Activated CD8-positive, alpha-beta memory T cell treated with anti-CD3 and anti-CD28 coated beads, Interleukin-2, amount 50 U/mL, for 48 hours (primary cell): ENCODE data around the gene SAMD4B.
"Not testable (repeated sequence)": the region's sequence is repeated elsewhere in the genome, so short reads cannot be mapped to it uniquely, and the experiment has no call there.

Source experiments
- DNase-seq: peaks from one replicate; pipeline ENCODE4 v3.0.0-alpha.2; 2020

SAMD4B gene

GRCh38 chr19:39310558-39311311 is 31.5 kb upstream of the SAMD4B start:
- DNase-seq: no peak

DNA sequence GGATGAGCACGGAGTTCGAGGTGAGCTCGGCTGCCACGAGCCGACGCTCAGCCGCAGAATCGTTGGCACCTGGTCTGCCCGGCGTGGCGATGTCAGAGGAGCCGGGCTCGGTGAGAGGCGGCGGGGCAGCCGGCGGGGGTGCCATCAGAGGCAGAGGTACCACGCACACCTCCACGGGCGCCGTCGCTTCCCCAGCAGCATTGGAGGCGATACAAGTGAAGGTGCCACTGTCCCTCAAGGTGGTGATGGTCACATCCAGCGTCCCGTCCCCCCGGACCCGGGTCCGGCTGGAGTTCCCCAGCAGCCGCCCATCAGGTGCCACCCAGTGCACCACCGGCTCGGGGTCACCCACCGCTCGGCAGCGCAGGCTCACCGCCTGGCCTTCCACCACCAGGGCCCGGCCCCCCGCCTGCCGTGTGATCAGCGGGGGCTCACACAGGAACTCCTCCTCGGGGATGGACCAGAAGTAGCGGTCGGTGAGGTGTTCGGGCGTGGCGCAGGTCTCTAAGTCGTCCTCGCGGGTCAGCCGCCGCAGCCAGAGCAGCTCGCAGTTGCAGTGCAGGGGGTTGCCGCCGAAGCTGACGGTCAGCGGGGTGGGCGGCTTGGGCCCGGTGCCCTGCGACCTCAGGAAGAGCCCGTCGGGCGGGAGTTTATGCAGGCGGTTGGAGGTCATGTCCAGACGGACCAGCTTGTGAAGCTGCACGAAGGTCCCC is 28.0 kb upstream of the SAMD4B start:
- DNase-seq: no peak

- no peak for DNase-seq
Measured at GRCh38 chr19:39315933-39316332, 26.3 kb upstream of the SAMD4B start.

- no peak for DNase-seq
Measured at GRCh38 chr19:39316627-39317321, 25.4 kb upstream of the SAMD4B start.

- no peak for DNase-seq
Measured at GRCh38 chr19:39317476-39317875, 24.7 kb upstream of the SAMD4B start.

DNA sequence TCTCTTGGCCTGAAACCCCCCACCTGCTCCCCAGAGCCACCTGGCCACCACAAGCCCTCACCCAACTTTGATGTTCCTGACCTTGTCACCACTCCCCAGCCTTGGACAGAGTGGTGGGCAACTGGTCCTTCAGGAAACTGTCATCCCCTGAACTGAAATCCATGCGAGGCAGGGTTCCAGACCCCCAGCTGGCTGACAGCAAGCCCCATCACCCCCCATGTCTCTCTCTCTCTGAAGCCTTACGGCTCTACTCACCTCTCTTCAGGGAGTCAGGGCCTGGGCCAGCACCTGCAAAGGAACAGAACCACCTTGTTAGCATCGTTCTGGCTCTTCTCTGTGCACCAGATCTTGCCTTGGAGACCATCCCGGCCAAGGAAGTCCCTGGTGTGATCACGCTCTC is 24.1 kb upstream of the SAMD4B start:
- no peak for DNase-seq

DNA sequence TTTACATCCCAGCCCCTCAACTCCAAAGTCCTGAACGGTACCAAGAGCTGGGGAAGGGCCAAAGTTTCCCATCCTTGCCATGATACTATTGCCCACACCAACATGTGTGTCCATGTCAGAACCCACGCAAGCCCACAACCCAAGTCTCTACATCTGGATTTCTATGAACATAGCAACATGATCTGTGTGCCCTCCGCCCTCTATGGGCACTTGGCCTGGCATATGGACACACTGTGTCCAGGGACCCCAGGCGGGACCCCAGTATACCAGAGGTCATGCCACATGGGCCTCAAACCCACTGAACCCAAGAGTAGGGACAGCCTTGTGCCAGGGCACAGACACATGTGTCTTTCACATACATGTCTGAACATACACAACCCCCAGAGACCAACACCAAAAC is 23.5 kb upstream of the SAMD4B start:
- no peak for DNase-seq

GRCh38 chr19:39319098-39319891 is 22.9 kb upstream of the SAMD4B start:
- no peak for DNase-seq

- no peak for DNase-seq
Measured at GRCh38 chr19:39319892-39320248, 22.4 kb upstream of the SAMD4B start.

DNA sequence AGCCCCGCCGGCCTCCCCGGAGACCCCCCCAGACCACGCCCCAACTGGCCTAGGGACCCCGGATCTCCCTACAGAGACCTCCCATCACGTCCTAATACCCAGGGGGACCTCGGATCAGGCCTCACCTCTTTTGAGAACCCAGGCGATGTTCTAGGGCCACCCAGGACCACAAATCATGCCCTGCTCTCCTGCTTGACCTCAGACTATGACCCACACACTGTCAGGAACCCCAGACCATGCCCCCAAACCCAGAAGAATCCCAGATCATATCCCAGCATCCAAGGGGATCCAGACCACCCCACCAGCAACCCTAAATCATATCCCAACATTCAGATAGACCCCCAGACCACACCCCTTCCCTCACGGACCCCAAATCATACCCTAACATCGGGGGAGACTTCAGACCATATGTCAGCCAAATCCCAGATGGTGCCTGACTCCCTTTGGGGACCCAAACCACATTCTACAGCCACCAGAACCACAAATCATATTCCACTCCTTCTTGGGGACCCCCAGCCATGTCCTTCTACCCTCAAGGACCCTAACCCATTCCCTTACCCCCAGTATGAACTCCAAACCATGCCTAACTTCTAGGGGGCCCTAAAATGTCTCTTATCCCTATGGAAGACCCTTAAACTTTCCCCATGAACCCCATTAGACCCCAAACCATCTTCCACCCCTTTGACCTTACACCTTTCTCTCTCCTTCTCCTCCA is 20.9 kb upstream of the SAMD4B start:
- no peak for DNase-seq

DNA sequence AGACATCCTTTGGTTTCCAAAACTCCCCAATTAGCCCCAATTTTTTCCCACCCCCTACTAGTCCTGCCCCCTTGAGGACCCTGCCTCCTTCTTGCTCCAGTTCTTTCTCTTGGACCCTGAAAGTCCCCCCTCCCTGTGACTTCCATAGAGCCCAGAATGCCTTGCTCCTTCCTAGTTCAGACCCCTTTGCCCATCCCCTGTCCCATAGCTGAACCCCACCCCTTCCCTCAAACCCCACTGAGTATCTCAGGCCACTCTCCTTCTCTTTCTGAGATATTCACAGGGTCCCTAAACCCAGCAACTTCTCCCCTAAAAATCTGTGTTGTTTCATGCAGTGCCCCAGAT is 20.4 kb upstream of the SAMD4B start:
- no peak for DNase-seq

GRCh38 chr19:39324242-39324842 is 17.9 kb upstream of the SAMD4B start:
- DNase-seq: no peak

DNA sequence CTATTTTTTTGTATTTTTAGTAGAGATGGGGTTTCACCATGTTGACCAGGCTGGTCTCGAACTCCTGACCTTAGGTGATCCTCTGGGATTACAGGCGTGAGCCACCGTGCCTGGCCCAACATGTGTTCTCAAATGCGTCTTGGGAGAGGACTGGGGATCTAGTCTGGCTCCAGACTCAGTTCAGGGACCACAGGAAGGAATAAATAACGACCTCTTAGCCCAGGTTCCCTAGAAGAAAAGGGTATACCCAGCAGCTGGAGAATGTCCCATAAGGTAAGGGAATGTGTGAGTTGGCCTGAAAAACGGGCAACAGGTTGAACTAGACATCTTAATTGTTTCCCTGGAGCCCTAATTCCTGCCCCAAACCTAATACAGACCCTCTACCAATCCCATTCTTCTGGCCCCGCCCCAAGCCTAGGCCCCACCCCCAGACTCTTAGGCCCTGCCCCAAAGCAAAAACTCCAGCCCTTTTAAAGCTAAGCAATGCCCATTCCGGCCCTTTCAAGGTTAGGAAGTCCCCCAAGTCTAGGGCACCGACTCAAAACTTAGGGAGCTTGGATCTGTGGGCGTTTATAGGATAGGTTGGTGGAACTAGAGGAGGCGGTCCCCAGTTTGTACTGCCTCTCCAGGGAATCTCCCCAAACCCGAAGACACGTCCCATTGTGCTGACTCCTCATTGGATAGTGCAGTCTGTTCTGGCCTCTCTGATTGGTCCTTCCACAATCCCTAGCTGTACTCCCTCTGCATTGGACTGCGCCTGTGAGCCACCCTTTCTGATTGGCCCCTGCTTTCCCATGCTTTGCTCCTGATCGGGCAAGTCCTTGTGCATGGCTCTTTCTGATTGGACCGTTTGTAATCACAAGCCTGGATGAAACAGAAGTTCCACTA is 16.2 kb upstream of the SAMD4B start:
- no peak for DNase-seq

DNA sequence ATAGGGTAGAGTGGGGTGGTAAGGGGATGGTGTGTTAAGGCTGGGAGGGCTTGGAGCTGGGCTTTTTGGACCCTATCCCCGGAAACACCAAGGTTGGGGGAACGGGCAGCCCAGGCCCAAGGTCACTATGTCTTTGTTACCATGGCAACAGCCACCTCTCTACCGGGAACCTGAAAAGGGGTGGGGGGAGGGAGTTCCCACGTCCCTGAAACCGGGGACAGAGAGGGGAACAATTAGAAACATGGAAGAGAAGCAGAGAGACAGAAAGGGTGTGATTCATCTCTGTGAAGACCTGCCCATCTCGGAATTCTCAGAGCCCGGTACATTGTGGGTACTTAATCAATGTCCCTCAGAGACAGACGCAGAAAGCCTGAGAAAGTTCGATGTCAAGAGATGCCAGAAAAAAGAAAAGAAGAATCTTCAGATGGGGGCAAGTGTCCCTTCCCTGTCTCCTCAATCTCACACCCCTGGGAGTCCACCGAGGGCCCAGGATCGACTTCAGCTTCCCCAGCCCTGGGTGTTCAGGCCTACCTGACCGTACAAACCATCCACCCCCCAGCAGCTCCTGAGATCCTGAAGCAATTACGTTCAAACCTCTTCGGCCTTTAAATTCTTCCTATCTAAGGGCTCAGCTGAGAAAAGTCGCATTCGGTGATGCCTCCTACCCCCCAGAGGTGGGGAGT is 14.7 kb upstream of the SAMD4B start:
- no peak for DNase-seq

DNA sequence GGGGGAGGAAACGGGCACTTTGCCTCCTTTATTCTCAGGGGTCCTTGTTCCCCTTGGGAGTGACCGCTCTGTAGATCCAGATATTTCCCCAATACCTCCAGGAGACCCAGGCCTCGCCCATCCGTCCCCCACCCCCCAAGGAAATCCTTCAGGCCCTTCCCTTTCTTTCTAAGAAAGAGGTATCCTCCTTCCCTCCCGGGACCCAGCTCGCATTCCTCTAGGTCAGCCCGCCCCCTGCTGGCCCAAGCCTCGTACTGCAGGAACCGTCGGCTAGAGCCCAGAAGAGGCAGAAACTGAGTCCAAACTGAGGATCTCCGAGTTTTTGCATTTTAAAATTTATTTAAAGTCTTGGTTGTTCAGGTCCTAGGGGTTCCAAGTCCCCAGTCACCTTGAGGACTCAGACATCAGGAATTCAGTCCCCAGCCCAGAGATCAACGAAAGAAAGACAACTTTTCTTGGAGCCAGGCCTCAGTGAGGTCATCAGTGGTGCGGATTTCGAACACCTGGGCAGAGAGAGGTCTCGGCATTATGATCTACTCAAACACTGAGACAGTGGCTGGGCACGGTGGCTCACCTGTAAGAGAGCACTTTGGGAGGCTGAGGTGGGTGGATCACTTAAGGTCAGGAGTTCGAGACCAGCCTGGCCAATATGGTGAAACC is 14.0 kb upstream of the SAMD4B start:
- DNase-seq: peak; percentile 96

DNA sequence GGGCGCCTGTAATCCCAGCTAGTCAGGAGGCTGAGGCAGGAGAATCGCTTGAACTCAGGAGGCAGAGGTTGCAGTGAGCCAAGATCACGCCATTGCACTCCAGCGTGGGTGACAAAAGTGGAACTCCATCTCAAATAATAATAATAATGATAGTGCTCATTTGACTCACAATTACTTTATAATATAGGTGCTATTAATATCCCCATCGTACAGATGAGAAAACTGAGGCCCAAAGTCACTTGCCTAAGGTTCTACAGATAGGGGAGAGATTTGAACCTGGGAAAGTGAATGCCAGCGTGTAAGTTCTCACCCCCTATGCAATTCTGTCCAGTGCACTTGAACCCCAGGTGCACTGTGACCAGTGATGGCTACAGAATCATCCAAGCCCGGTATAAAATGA is 12.3 kb upstream of the SAMD4B start:
- DNase-seq: no peak

DNA sequence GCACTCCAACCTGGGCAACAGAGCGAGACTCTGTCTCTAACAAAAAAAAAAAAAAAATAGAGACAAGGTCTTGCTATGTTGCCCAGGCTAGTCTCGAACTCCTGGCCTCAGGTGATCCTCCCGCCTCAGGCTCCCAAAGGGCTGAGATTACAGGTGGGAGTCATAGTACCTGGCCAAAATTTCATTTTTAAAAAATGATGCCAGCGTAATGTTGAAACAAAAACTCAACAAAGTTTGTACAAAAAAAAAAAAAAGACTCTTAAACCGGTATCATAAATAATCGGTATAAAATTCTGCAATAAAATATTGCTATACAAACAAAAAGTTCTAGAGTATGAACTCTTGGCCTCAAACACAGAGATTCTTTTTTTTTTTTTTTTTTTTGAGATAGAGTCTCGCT is 9.9 kb upstream of the SAMD4B start:
- no peak for DNase-seq

DNA sequence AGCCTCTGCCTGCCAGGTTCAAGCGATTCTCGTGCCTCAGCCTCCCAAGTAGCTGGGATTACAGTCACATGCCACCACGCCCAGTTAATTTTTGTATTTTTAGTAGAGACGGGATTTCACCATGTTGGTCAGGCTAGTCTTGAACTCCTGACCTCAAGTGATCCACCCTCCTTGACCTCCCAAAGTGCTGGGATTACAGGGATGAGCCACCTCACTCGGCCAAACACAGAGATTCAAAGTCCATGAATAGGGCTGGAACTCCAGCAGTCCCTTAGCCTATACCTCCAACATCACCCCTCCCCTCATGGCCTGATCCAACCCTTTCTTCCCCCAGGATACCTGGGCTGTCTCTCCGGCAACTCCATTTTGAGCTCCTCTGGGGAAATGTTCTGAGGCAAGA is 9.5 kb upstream of the SAMD4B start:
- DNase-seq: not testable (repeated sequence)

GRCh38 chr19:39333507-39333906 is 8.7 kb upstream of the SAMD4B start:
- no peak for DNase-seq

DNA sequence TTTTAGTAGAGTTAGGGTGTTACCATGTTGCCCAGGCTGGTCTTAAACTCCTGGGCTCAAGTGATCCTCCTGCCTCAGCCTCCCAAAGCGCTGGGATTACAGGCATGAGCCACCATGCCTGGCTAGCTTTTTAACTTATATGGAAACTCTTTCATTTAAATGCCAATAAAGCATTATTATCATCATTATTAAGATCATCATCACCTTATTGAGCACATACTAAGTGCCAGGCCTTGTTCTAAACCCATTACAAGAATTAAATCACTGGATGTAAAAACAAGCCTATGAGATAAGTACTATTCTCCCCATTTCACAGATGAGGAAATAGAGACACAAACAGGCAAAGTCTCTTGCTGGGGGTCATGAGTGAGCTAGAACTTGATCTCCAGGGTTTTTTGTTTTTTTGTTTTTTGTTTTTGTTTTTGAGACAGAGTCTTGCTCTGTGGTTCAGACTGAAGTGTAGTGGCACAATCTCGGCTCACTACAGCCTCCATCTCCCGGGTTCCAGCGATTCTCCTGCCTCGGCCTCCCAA is 7.7 kb upstream of the SAMD4B start:
- DNase-seq: no peak
